ENCODE results near the gene BMX.

- TF ChIP-seq SP1 (IDR thresholded peaks at IDR 0.05), result no peak
- TF ChIP-seq L3MBTL2 (conservative IDR thresholded peaks at IDR 0.05), result no peak
- TF ChIP-seq SUZ12 (IDR thresholded peaks at IDR 0.05), result no peak
- TF ChIP-seq ZNF384 (IDR thresholded peaks at IDR 0.05), result no peak
- TF ChIP-seq NFRKB (IDR thresholded peaks at IDR 0.05), result no peak
- no peak for TF ChIP-seq FOXM1 (IDR thresholded peaks at IDR 0.05; ENCODE audit: borderline replicate concordance)
- no peak for TF ChIP-seq HDGF (IDR thresholded peaks at IDR 0.05; ENCODE audit: borderline replicate concordance)
- no peak for TF ChIP-seq CTBP1 (IDR thresholded peaks at IDR 0.05; ENCODE audit: borderline replicate concordance)
- no peak for TF ChIP-seq FOXK2 (IDR thresholded peaks at IDR 0.05)
- TF ChIP-seq PKNOX1 (IDR thresholded peaks at IDR 0.05), result no peak
- no peak for TF ChIP-seq FOXA1 (IDR thresholded peaks at IDR 0.05)
These were observed 8.1 kb upstream of the BMX start for GRCh38 chrX:15492469-15492868.
